A549 (cell line): ENCODE results near the gene BNIP1.

Source experiments
- CTCF ChIP-seq: fragments of >200 bp; sonication (Bioruptor Twin); formaldehyde crosslinking; IDR thresholded peaks from 3 replicates; pipeline ENCODE4 v1.5.1; 2016
- EP300 ChIP-seq, 2 experiments: fragments of >200 bp; sonication (Bioruptor Twin); formaldehyde crosslinking; IDR thresholded peaks; 2 replicates in 1 of 2; 3 replicates in 1 of 2; pipeline ENCODE4 v1.6.1; 2016 to 2017
- MAX ChIP-seq: IDR thresholded peaks from 2 replicates; pipeline ENCODE4 v1.6.1; 2012
- POLR2A ChIP-seq: IDR thresholded peaks from 2 replicates; pipeline ENCODE4 v1.6.1; 2012; ENCODE audit warnings: mild to moderate bottlenecking, low read length
- POLR2AphosphoS2 ChIP-seq: conservative IDR thresholded peaks from 2 replicates; pipeline ENCODE4 v1.6.1; 2012; ENCODE audit warnings: low read length, improper control_type of control experiment, inconsistent platforms
- RAD21 ChIP-seq, 2 experiments: fragments of >200 bp in 1 of 2; sonication (Bioruptor Twin) in 1 of 2; formaldehyde crosslinking in 1 of 2; IDR thresholded peaks in 1 of 2; conservative IDR thresholded peaks in 1 of 2; 2 replicates in 1 of 2; 3 replicates in 1 of 2; pipeline ENCODE4 v1.6.1; 2012 to 2018; ENCODE audit warnings: inconsistent platforms in 1 of 2
- RFX5 ChIP-seq: fragments of 450-650 bp; IDR thresholded peaks from 2 replicates; pipeline ENCODE4 v1.7.1; 2014; ENCODE audit warnings: antibody characterized with exemption, mild to moderate bottlenecking, moderate library complexity
- RNF2 ChIP-seq: fragments of 200-600 bp; sonication (generic); IDR thresholded peaks from 2 replicates; pipeline ENCODE4 v1.6.1; 2016; ENCODE audit warnings: low read depth, mild to moderate bottlenecking, antibody characterized with exemption, moderate library complexity, borderline replicate concordance
- ZNF302 ChIP-seq: fragments of 250-450 bp; sonication (Bioruptor Pico); IDR thresholded peaks from 2 replicates; pipeline ENCODE4 v1.9.0; 2021; ENCODE audit warnings: inconsistent platforms, mild to moderate bottlenecking, moderate library complexity
- TF ChIP-seq, protein P1 (sequence below): fragments of 200-600 bp; sonication (generic); IDR thresholded peaks from 2 replicates; pipeline ENCODE4 v1.6.1; 2016; ENCODE audit warnings: antibody characterized with exemption, mild to moderate bottlenecking, moderate library complexity

GRCh38 chr5:173172166-173172565 is 27.8 kb downstream of the BNIP1 start:
- TF ChIP-seq EP300 (IDR thresholded peaks at IDR 0.05) (no peak), POLR2A (no peak), RFX5 (no peak), CTCF (no peak), RNF2 (no peak), POLR2AphosphoS2 (no peak), RAD21 (conservative IDR thresholded peaks at IDR 0.05 in 1 of 2, IDR thresholded peaks at IDR 0.05 in 1 of 2) (no peak), MAX (no peak), ZNF302 (CRISPR knock-in tag) (no peak)
- TF ChIP-seq, protein P1, sequence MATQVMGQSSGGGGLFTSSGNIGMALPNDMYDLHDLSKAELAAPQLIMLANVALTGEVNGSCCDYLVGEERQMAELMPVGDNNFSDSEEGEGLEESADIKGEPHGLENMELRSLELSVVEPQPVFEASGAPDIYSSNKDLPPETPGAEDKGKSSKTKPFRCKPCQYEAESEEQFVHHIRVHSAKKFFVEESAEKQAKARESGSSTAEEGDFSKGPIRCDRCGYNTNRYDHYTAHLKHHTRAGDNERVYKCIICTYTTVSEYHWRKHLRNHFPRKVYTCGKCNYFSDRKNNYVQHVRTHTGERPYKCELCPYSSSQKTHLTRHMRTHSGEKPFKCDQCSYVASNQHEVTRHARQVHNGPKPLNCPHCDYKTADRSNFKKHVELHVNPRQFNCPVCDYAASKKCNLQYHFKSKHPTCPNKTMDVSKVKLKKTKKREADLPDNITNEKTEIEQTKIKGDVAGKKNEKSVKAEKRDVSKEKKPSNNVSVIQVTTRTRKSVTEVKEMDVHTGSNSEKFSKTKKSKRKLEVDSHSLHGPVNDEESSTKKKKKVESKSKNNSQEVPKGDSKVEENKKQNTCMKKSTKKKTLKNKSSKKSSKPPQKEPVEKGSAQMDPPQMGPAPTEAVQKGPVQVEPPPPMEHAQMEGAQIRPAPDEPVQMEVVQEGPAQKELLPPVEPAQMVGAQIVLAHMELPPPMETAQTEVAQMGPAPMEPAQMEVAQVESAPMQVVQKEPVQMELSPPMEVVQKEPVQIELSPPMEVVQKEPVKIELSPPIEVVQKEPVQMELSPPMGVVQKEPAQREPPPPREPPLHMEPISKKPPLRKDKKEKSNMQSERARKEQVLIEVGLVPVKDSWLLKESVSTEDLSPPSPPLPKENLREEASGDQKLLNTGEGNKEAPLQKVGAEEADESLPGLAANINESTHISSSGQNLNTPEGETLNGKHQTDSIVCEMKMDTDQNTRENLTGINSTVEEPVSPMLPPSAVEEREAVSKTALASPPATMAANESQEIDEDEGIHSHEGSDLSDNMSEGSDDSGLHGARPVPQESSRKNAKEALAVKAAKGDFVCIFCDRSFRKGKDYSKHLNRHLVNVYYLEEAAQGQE = no peak
